ENCODE data around the gene OPA3.
"Not testable (repeated sequence)": the region's sequence is repeated elsewhere in the genome, so short reads cannot be mapped to it uniquely, and the experiment has no call there.

The OPA3 gene

DNA sequence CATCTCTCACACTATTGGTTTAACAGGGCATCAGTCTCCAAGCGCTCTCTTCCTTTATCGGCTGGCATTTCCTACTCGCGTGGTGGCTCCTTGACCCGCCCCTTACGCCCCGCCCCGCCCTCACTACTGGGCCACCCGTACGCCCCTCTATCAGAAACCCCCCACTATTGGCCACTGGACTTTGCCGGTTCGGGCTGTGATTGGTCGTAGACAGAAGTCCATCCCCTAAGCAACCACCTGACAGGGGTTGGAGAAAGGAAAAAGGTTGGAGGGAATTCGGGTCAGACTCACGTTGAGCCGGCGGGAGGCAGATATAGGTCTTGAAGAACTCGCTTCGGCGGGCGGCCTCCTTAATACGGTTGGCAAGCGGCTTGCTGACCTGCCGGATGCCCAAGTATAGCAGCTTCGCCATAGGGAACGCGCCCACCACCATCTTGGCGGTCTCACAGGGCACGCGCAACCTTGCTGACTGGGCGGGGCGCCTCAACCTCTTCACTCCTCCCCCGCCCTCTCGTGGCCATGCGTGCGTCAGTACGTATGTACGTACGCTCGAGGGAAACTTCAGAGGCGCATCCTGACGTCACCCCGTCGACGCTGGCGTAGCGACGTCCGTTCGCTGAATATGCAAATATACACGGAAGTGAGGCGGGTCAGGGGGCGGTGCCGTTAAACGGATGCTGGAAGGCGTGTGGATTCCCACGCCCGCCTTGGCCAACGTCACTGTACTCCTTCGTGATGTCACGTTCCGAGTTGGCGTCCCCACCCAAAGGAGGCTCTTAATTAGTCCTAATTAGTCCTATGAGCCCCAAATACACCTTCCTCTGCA lies at the start of gene OPA3:
Gene OPA3 (minus strand): TSS at position 471 of the 826 bp plus-strand sequence. CDS start 38 bp downstream, at position 433.
- peak; percentile 98 to 100 (median 99) for DNase-seq

DNA sequence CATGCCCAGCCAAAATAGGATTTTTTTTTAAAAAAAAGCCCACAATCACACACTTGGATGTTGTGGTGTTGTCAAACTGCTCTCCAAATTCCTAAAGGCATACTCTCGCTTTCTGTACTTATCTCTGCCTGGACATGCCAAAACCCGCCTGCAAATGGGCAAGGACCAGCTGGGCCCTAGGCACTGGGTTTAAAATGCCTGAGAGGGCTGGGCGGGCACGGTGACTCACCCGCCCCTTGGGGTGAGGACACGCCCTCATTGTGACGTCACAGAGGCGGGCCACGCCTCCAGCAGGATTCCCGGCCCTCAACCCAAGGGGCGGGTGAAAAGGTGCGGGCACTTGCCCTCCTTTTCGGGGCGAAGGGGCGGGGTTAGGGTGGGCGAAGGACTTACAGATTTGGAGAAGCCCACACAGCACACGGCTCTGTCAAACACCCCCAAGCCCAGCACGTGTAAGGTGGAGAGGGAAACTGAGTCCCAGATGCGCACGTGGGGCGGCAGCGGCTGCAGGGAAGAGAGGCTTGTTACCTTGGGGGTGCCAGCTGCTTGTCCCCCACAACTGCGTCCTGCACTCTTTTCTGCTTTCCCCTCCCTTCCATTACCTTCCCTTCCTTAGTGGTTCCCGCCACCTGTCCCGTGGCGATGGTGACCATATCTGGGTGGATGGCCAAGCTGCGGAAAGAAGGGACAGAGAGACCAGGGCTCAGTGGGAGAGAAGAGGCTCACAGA lies 48.0 kb upstream of the OPA3 start:
- DNase-seq, result no peak

DNA sequence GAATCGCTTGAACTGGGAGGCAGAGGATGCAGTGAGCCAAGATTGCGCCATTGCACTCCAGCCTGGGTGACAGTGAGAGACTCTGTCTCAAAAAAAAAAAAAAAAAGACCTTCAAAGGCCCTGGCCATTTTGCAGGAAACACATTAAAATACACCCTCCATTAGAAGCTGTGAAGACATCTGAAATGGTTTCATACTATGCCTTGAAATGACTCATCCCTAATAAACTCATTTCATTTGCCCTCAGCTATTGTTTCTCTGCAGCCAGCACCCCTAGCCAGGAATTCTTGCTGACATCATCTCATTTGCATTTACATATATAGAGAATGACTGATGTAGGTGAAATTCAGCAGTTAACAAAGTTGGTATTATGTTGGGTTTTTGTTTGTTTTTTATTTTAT lies 45.9 kb upstream of the OPA3 start:
- DNase-seq, result no peak

DNA sequence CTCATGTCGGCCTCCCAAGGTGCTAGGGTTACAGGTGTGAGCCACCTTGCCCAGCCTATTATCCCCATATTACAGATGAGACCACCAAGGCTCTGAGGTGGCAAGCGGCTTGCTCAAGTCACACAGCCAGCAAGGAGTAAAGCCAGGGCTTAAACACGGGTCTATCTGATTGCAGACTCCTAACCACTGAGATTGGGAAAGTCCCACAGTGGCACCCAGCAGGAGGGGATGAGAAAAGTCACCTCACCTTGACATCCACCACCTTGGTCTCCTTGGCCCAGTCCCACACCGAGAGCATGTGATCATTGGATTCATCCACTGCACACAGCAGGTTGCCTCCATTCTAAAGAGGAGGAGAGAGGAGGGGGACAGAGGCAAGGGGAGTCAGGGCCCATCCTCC lies 45.1 kb upstream of the OPA3 start:
- DNase-seq, result no peak

DNA sequence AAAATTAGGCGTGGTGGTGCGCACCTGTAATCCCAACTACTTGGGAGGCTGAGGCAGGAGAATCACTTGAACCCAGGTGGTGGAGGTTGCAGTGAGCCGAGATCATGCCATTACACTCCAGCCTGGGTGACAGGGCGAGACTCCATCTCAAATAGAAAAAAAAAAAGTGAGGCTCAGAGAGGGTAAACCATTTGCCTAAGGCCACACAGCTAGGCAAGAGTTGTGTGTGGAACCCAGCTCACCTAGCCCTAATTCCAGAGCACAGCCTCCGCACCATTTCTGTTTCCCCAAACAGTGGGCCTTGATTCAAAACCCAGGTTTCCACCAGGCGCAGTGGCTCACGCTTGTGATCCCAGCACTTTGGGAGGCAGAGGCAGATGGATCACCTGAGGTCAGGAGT lies 43.6 kb upstream of the OPA3 start:
- DNase-seq, result not testable (repeated sequence)

DNA sequence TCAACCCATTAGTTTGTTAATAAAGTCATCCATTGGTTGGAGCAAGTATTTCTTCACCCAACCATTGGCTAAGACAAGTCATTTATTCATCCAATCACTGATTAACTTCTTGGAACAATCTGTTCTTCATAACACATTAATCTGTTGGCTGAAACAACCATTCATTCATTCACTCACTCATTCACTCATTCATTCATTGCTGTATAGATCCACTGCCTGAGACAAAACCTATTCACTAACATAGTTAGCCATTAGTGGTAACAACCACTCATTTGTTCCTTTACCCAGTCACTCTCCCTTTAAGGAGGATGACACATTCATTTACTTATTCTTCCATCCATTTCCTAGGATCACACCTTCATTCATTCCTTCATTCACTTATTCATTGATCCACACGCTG lies 39.4 kb upstream of the OPA3 start:
- DNase-seq, result no peak

DNA sequence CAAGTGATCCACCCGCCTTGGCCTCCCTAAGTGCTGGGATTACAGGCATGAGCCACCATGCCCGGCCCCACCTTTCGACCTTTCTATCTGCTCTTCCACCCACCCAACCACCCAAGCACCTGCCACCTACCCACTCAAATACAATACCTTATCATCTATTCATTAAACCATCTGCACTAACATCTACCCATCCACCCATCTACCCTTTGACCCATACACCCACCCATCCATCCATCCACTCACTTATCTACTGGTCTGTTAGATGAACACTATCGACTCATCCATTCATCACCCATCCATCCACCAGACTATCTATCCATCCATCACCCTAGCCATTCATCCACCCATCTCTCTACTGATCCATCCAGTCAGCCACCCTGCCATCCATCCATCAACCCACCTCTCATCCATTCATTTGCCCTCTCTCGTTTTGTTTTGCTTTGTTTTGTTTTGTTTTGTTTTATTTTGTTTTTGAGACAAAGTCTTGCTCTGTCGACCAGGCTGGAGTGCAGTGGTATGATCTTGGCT lies 37.4 kb upstream of the OPA3 start:
- DNase-seq, result no peak

DNA sequence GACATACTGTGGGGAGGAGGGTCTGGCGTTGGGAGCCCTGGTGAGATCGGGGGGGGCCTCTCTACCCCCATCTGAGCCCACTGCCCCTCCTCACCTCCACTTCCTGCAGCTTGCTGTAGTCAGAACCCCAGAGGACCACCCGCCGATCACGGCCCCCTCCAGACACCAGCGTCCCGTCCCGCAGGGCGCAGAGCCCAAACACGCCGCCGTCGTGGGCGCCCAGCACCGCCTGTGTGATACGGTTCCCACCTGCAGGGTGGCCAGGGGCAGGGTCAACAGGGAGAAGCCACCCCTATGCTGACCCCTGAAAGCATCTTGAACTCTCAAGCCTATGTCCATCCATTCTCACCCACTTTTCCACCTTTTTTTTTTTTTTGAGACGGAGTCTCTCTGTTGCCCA lies 36.8 kb upstream of the OPA3 start:
- no peak for DNase-seq

DNA sequence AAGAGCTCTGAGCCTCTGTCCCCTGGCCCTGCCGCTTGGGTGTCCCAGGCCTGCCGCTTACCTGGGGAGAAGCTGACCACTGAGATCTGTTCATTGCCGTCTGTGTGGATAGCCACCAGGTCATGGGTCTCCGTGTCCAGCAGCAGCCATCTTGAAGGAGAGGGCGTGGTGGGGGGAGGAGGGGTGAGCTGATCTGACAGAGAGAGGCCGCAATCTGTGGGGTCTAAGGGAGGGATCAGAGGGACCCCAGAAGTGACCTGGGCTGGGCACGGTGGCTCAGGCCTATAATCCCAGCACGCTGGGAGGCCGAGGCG lies 32.1 kb upstream of the OPA3 start:
- DNase-seq, result no peak

DNA sequence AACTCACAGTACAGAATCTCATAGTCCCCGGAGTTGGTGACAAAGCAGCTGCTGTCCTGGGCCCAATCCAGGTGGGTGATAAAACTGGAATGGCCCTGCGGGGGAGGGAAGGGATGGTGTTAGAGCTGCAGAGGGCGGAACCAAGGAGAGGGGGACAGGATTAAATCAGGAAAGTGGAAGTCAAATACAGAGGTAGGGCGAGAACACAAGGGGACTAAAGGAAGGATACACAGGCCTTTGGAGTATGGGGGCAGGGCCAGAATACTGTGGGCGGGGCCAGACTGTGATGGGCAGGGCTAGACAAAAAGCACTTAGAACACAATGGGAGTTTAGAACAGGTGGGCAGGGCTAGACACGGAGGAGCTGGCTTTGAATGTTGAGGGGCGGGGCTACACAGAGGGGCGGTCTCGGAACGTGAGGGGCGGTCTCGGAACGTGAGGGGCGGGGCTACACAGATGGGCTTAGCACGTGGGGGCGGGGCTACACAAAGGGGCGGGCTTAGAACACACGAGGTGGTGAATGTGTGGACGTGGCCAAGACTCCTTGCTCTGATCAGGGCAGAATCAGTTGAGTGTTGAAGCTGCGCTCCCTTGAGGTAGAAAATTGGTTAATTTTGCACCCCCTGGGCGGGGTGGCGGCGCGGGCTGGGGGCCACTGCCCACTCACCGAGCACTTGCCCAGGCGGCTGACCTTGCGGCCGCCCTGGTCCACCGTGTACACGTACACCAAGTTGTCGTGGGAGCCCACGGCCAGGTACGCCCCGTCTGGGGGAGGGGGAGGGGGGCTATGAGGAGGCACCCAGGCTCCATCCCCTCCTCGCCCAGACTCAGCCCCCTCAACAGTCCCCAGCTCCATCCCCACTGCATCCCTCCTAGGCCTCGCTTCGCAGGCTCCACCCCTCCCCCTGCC lies 31.4 kb upstream of the OPA3 start:
- peak; percentile 31 to 72 (median 52) for DNase-seq

DNA sequence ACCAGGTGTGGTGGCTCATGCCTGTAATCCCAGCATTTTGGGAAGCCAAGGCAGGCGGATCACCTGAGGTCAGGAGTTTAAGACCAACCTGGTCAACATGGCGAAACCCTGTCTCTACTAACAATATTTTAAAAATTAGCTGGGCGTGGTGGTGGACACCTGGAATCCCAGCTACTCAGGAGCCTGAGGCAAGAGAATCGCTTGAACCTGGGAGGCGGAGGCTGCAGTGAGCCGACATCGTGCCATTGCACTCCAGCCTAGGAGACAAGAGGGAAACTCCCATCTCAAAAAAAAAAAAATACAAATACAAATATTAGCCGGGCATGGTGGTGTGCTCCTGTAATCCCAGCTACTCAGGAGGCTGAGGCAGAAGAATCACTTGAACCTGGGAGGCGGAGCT lies 30.5 kb upstream of the OPA3 start:
- not testable (repeated sequence) for DNase-seq

DNA sequence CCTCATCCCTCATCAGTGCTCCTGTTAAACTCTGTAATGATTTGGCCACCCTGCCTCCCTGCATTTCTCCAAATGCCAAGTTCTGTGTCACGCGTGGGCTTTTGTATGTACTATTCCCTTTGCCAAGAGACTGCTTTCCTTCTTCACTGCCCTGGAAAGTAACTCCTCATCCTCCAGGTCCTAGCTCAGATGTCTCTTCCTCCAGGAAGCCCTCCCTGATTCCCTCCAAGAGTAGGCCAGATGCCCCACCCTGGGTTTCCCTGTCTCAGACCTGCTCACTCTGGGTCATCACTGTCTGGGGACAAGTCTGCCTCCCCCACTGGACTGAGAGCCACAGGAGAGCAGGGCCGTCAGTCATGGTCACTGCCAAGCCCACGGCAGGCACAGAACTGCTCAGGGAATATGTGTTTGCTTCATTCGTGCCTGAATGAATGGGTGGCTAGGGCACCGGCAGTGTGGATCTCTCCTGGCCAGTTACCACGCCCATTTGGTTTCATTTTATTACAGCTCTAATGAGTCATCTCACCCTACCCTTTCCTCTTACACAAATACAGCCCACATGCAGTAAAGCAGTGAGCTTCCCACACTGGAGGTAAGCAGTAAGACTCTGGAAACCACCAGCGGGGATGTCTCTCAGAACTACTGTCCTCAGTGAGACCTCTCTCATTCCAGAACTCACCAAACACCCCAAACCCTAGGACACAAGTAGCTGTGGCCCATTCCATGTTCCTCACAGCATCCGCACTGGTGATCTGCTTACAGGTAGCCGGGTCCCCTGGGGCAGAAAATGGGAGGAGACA lies 29.5 kb upstream of the OPA3 start:
- DNase-seq, result no peak

DNA sequence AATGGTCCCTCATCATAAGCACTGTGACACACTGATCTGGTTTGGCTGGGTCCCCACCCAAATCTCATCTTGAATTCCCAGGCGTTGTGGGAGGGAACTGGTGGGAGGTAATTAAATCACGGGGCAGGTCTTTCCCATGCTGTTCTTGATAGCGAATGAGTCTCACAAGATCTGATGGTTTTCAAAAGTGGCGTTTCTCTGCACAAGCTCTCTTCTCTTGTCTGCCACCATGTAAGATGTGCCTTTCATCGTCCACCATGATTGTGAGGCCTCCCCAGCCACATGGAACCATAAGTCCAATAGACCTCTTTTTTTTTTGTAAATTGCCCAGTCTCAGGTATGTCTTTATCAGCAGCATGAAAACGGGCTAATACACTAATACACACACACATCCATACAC lies 24.3 kb upstream of the OPA3 start:
- no peak for DNase-seq

DNA sequence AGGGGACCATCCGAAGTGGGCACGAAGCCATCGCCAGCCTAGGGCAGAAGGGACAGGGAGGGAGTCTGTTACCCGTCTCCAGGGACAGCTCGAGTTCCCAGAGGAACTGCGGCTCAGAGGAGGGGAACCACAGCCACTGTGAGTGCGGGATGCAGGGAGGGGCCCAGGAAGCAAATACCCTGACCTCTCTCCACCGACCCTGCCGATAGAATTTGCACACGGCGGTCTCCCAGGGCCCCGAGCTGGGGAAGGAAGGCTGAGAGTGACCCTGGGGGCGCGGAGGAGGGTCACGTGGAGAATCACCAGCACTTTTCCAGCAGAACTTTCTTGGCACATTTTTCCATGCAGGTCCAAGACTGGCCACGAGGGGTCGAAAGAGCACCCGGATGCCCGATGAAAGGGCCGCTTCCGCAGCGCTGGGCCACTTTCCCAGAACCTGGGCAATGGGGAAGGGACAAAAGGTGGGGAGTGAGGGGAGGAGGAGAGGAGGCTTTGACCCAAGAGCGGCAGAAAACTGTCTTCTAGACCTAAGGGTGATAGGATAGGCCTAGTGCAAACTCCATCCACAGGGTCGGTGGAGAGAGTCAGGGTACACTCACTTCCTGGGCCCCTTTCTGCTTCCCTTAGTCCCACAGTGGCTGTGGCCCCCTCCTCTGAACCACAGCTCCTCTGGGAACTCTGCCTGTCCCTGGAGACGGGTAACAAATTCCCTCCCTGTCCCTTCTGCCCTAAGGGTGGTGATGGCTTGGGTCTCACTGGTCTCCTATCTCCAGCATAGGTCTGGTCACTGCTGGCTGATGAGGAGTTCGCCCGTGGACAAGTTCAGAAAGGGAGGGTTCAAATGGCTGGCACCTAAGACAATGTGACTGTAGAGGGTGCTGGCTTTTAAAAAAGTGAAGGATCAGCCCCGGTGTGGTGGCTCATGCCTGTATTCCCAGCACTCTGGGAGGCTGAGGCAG lies 22.7 kb upstream of the OPA3 start:
- peak in 4 of 6 experiments; percentile 15 to 34 (median 19) for DNase-seq

DNA sequence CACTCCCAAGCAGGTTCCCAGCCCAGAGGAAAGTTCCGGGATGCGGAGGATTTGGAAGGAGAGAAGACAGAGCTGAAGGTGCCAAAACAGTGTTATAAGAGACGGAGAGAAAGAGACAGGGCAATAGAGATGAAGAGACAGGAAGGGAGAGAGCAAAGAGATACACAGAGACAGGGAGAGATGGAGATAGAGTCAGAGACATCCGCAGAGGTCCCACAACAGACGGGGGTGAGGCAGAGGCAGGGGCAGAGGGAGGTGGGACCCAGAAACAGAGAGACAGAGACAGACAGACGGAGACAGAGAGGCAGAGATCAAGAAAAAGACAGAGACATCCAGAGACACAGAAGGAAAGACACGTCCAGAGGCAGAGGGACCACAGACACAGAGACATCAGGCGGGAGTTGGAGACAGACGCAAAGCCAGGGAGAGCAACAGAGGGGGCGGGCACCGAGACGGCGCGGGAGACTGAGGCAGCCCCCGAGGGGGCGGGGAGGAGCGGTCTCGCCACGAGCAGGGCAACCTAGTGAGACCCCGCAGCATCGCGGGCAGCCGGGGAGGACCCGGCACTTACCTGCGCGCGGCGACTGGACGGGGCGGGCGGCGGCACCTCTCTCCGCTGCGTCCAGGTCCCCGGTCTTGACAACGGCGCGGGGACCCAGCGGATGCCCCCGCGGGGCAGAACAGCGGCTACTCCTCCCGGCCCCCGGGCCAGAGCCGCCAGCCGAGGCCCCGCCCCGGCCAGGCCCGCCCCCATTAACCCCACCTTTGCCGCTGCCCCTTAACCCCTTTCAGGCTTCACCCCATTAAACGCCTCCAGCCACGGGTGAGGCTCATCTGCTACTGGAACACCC lies 17.1 kb upstream of the OPA3 start, which contains the start of gene GPR4:
Gene GPR4 (minus strand): TSS at position 689 of the 851 bp plus-strand sequence. CDS start 10,346 bp downstream, outside the sequence.
- no peak for DNase-seq

DNA sequence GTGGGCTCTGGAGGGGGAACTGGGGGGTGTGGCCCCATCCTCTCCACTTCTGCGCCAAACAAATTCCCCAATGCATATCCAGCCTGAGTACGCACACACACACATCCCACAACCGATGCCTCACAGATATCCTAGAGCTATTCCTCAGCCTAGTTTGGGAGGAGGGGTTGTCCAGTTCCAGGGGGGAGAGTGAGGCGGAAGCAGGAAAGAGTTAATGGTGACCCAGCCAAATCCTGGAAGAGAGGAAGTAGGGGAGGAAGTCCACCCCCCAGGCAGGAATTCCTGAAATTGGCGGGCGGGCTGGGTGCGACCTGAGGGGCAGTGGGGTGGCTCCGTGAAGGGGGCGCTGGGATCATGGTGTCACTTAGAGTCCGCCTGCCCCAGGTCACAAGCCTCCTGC lies 16.5 kb upstream of the OPA3 start:
- no peak for DNase-seq

DNA sequence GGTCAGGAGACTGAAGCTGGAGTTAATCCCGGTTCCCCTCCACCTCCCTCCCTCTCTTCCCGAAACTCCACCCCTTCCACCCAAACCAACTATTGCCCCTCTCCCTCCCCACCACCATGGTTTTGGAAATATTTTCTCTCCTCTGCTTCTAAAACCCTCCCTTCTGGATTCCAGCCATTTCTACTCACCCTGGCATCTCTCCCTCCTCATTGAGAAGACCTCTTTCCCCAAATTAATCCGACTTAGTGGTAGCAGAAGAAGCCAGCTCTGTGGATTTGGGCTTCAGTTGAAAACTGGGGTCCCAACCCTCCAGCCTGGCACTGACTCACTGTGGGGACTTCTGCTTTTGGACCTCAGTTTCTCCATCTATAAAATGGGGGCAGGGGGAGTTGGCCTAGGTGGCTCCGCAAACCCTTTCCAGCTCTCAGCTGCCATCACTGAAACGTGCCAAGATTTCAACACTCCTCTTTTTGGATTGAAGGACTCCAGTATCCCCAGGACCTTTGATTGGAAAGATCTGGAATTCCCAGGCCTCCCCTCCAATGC lies 15.8 kb upstream of the OPA3 start:
- DNase-seq, result no peak

DNA sequence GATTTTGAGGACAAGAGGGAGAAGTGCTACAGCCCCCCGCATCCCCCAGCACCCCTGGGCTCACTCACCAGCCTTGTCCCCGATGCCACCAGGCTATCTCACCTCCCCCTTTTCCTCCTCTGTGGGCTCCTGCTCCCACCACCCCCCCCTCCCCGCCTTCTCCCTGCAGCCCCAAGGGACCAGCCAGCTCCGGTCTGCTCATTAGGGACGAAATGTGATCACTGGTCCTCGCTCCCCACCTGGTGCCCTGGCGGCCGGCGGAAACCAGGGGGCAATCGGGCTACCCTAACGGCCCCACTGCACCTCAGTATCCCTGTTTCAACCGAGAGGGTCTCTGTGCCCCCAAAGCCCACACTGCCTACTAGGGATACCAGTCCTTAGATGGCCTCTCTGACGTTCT lies 14.7 kb upstream of the OPA3 start:
- no peak for DNase-seq

DNA sequence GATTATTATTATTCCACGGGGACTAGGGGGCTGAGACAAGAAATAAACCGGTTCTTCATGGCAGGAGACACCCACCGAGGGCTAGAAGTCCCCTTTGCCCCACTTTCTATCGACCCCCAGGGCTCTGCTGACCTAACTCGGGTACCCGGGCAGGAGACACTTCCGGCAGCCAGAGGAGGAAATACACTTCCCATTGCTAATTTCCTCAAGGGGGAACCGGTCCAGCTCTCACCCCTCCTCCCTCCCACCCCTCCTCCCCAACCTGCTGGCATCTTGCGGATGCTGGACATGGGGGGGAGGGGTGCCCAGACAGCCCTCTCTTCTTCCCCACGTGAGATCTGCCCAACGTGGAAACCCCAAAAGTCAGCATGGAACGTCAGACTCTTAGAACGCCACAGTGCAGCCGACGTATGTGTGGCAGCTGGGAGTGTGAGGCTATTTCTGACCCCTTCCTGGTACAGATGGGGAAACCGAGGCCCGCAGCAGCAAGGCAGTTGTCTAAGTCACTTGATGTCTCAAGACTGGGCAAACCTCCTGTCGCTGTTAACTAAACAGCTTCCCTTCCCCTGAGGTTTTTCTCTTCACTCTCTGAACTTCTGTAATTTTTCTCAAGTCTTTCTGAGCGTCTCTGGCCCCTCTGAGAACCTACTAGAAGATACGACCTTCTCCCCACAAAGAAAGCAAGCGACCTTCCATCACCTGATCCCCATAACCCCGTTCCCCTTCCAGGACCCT lies 13.8 kb upstream of the OPA3 start:
- peak in 2 of 6 experiments; percentile 8 to 27 for DNase-seq
